GM19239 (cell line): ENCODE measurements around the gene NPLOC4.
"Not testable (repeated sequence)": the region's sequence is repeated elsewhere in the genome, so short reads cannot be mapped to it uniquely, and the experiment has no call there.

Source experiments
- DNase-seq: peaks from one replicate; pipeline ENCODE4 v3.0.0; 2011; ENCODE audit warnings: low spot score; ENCODE audit not compliant: insufficient read length
- FAIRE-seq: peaks from 2 replicates; lab custom pipeline; 2011; peaks lifted over from hg19 to GRCh38; lab: Jason Lieb, UNC

NPLOC4 gene

DNA sequence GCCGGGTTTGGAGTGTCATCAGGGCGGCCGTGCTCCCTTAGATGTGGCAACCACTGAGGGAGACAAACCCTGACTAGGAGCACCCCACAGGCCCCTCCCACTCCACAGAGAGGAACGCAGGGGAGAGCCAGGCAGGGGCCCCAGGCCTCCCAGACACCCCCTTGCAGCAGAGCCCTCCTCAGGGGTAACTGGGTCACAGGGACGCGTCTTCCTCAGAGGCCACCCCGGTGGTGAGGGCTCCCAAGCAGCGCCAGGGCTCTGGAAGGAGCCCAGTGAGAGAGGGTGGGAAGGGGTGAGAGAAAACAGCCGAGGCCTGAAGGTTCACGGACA lies 97.4 kb downstream of the NPLOC4 start:
- DNase-seq (no peak), FAIRE-seq (no peak)

DNA sequence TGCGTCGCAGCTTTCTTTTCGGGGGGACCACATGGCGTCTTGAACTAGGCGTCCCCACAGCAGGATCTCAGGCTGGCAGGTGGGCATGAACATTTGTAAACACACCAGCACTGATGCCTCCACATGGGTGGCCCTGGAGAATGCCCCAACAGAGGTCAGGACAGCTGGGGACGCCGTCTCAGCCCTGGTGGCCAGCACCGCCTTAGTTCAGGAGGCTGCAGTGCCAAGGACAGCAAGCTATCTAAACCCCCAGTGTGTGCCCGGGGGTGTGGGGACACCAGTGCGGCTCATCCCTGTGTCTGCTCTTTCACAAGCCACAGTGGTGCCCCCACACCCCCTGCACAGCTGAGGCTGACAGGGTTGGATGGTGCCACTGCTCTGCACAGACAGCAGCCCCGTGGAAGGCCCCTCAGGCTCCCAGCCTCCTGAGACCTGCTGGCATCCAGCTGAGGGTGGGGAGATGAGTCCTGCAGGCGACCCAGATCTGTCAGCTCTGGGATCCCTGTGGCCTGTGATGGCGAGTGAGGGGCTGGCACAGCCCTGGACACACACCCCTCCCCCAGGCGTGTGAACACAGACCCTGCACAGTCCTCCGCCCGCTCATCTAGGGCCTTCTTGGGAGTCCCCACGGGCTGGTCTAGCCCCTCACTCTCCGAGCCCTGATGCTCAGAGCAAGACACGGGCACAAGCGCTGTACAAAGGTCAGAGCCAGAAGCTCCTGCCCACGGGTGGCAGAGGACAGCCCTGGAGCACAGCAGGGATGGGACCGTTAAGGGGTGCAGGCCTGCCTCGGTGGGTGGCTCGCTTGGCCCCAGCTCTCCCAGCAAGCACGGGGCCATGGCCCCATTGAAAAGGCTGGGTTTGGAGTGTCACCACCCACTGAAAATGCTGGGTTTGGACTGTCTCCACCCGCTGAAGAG lies 98.0 kb downstream of the NPLOC4 start:
- FAIRE-seq, result no peak
- no peak for DNase-seq

DNA sequence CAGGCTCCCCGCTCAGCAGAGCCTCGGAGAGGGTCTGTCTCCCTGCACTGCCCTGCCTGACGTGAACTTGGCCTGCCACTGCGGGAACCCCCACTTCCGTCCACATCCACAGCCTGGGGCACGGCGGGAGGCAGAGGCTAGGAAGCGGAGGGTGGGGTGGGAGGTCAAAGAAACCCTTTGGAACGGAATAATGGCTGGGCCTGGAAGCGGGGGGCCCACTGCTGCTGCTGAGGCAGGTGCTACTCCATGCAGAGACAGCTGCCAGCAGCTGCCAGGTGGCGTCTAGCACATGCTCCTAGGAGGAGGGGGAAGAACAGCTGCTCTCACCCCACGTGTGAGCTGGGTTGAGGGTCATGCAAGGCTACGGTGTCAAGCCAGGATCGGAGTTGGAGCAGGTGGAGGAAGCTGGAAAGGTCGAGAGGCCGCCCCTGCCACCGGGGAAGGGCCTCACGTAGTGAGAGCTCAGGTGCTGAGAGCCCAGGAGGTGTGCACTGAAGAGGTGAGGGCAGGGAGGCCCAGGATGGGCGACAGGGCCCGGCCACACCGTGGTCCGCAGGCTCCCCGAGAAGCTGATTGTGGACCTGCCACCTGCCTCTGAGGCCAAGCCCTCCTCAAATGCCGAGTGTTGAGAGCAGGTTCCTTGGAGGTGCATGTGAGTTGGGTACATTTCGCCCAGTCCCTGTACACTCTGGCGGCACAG lies 98.9 kb downstream of the NPLOC4 start:
- DNase-seq, result no peak
- FAIRE-seq, result no peak

DNA sequence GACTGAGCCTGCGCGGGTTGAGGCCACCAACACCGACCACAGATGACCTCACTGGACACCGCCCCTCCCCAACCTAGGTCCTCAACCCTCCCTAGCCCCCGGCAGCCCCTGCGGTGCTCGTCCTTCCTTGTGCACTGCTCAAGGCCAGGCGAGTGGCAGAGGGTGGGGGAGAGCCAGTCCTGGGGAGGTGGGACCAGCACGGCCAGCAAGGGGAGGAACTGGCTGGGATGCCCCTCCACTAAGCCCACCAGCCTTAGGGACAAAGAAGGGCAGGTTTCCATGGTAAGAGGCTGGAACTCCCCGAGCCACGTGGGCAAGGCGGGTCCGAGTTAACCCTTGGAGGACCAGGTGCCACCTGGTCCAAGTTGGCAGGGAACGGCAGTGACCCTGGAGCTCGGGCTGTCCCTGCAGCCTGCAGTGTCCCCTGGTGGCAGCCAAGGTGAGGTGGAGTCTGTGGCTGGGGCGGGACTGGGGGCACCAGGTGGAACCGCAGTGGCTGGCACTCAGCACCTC lies 99.5 kb downstream of the NPLOC4 start:
- FAIRE-seq, result no peak
- peak; percentile 75 for DNase-seq

DNA sequence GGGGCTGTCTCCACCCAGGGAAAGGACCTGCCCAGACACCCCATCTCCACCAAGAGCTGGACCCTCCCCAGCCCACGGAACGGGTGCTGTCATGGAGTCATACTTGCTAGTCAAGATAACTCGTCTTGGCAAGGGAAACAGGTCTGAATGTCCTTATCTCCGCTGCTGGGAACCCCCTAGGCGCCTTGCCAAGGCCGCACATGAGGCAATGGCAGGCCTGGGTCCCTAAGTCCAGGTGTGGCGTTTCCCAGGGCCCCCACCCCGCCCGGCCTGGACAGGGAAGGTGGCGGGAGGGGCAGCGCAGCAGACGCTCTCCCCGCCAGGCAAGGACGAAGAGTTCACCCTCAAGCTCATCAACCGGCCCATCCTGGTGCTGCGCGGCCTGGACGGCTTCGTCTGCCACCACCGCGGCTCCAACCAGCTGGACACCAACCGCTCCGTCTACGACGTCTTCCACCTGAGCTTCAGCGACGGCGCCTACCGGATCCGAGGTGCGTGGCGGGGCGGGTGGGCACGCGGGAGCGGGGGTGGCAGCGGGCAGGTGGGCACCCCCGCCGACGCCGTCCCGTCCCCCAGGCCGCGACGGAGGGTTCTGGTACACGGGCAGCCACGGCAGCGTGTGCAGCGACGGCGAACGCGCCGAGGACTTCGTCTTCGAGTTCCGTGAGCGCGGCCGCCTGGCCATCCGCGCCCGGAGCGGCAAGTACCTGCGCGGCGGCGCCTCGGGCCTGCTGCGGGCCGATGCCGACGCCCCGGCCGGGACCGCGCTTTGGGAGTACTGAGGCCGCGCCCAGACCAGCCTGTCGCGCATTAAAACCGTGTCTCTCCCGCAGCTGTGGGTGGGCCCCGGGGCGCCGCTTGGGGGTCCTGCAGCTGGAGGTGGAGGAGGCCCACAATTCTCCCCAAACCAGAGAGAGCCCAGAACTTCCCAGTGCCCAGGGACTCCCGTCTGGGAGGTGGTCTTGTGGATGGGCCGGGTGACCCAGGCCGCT lies 100.3 kb downstream of the NPLOC4 start:
- no peak for FAIRE-seq

DNA sequence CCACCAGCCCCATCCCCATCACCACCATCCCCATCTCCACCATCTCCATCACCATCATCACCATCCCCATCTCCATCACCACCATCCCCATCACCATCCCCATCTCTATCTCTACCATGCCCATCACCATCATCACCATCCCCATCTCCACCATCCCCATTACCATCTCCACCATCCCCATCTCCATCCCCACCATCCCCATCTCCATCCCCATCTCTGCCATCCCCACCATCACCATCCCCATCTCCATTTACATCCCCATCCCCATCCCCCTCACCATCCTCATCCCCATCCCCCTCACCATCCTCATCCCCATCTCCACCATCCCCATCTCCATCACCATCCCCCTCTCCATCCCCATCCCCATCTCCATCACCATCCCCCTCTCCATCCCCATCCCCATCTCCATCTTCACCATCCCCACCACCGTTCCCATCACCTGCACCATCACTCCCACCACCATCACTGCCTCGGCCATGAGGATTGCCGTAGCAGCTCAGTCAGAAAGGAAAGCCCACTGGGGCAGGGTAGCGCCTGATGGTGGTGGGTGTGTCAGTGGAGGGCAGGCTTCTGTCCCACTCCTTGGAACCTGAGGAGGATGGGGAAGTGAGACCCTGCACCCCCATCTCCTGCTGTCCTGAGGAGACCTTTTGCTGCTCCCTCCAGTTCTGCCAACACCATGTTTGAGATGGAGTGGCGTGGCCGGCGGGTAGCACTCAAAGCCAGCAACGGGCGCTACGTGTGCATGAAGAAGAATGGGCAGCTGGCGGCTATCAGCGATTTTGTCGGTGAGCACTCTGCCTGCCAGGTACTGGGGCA lies 101.2 kb downstream of the NPLOC4 start:
- FAIRE-seq (no peak), DNase-seq (no peak)

More for the DNA sequence above, 100.3 kb downstream of the NPLOC4 start:
- DNase-seq, result no peak

DNA sequence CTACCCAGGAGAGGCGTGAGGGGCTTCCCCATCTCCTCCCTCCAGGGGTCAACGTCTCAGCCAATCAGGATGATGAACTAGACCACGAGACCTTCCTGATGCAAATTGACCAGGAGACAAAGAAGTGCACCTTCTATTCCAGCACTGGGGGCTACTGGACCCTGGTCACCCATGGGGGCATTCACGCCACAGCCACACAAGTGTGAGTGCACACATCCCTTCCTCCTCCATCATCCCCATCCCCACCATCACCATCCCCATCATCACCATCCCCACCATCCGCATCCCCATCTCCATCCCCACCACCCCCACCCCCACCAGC lies 101.9 kb downstream of the NPLOC4 start:
- FAIRE-seq (no peak), DNase-seq (no peak)

DNA sequence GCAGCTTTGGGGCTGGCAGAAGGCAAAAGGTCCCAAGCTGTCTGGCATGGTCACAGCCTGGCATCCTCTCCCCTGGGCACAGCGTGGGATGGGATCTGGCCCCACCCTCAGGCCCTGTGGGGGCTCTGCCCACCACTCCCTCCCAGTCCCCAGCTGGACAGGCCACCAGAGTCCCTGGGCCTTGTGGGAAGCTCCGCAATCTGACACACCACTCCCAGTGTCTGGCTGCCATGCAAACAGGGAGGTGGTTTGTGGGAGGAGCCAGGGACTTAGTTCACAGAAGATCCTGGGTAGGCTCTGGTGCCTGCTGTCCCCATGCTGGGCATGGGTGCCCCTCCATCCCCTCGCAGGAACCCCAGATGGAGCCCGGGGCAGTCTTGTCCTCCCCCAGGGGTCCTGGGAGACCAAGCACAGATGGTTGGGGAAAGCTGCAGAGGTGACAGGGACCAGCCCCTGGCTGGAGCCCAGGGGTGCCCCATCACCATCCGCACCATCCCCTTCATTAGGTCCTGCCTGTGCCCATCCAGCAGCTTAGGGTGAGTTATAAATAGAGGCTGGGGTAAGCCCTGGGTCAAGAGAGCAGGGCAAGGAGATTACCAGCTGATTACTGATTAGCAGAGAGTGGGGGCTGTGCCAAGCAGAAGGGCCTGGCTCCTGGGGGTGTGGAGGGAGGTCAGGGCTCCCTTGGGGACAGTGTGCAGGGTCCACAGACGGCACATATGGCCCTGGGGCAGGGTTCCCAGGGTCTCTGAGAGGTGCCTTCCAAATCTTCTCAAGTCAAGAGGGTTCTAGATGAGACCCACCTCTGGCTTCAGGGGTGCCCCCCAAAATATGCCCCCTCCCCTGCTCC lies 102.5 kb downstream of the NPLOC4 start:
- FAIRE-seq, result no peak
- DNase-seq, result no peak

DNA sequence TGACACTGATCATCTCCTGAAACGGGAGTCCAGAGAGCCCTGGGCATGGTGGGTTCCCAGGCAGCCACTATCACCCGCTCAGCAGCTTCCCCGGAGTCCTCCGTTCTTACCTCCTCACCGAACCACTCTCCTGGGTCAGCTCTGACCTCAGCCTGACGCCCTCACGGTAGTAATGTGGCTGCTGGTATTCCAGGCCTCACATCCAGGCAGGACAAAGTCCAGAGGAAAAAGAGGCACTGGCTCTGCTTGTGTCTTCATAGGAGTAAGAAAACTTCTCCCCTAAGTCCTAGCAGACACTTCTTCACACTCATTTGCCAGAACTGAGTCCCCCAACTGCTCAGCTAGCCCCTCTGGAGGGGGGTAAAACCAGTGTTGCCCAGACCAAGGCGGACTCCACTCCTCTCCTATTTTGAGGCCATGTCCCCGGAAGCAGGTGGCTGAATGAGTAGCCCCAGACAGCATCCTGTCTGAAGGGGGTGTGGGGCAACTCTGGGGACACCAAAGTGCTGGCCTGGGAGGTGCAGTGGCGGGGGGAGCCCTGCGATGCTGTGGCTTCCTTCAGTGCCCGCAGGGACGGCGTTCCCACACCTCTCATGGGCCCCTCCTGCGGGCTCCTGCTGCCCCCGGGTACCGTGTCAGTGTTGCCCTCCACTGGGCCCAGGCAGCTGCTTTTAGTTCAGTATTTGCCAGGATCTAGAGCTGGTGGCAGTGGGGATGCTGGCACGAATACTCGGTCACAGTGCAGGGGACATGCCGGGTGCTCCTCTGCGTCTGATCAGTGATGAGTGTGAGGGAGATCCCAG lies 103.4 kb downstream of the NPLOC4 start:
- FAIRE-seq, result no peak
- no peak for DNase-seq

DNA sequence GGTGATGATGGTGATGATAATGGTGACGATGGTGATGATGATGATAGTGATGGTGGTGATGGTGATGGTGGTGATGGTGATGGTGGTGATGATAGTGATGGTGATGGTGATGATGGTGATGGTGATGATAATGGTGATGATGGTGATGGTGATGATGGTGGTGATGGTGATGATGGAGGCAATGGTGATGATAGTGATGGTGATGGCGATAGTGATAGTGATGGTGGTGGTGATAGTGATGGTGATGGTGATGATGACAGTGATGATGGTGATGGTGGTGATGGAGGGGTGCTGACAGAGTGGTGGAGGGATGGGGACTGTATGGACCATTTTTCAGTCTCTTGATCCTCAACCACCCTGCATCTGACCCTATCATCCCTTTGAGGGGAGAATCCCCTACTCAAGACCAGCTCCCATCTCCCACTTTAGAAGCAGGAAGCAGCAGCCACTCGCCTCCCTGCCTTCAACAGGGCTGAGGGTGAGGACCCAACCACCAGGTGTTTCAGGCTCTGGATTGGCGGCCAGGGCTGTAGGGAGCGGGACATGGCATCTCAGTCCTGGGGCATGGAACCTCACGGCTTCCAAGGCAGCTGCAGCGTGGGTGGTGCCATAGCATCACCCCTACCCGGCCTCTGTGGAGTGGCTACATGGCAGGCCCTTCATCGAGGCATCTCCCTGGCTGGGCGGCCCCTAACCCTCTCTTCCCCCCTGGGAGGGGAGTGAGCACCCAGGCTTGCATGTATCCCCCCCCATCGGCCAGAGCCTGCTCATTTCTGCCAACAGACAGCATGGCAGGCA lies 104.2 kb downstream of the NPLOC4 start:
- no peak for FAIRE-seq
- DNase-seq, result no peak

DNA sequence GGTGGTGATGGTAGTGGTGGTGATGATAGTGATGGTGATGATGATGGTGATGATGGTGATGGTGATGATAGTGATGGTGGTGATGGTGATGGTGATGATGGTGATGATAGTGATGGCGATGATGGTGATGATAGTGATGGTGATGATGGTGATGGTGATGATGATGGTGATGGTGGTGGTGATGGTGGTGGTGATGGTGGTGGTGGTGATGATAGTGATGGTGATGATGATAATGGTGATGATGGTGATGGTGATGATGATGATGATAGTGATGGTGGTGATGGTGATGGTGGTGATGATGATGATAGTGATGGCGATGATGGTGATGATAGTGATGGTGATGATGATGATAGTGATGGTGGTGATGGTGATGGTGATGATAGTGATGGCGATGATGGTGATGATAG lies 104.9 kb downstream of the NPLOC4 start:
- FAIRE-seq, DNase-seq: not testable (repeated sequence)

DNA sequence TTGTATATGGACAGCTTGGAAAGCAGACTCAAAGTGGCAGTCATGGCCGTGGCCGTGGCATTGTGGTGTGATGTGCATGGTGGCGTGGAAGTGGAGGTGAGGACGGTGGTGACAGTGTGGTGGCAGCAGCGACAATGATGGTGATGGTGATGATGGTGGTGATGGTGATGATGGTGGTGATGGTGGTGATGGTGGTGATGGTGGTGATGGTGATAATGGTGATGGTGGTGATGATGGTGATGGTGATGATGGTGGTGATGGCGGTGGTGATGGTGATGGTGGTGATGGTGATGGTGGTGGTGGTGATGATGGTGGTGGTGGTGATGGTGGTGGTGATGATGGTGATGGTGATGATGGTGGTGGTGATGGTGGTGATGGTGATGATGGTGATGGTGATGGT lies 105.9 kb downstream of the NPLOC4 start:
- not testable (repeated sequence) for FAIRE-seq, DNase-seq

DNA sequence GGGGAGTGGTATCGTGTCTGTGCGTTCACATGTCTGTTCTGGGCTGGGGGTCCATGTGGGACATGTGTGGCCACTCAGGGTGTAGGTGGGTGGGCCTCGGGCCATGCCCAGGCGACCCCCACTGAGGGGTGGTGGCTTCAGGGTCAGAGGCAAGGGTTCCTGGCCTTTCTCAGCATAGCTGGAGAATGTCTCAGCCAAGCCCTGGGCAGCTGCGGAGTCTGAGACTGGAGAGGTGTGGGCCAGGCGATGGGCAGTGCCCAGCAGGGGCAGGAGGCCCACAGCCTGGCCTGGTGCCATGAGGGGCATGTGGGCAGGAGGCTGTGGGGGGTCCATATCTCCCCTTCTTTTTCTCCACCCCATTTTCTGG lies 107.5 kb downstream of the NPLOC4 start:
- DNase-seq, result no peak
- no peak for FAIRE-seq

DNA sequence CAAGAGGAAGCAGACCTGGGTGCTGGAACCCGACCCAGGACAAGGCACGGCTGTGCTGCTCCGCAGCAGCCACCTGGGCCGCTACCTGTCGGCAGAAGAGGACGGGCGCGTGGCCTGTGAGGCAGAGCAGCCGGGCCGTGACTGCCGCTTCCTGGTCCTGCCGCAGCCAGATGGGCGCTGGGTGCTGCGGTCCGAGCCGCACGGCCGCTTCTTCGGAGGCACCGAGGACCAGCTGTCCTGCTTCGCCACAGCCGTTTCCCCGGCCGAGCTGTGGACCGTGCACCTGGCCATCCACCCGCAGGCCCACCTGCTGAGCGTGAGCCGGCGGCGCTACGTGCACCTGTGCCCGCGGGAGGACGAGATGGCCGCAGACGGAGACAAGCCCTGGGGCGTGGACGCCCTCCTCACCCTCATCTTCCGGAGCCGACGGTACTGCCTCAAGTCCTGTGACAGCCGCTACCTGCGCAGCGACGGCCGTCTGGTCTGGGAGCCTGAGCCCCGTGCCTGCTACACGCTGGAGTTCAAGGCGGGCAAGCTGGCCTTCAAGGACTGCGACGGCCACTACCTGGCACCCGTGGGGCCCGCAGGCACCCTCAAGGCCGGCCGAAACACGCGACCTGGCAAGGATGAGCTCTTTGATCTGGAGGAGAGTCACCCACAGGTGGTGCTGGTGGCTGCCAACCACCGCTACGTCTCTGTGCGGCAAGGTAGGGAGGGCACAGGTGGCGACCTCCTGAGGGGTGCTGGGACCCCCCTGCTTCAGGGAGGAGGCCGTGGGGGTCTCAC lies 108.1 kb downstream of the NPLOC4 start:
- FAIRE-seq, result no peak
- no peak for DNase-seq

DNA sequence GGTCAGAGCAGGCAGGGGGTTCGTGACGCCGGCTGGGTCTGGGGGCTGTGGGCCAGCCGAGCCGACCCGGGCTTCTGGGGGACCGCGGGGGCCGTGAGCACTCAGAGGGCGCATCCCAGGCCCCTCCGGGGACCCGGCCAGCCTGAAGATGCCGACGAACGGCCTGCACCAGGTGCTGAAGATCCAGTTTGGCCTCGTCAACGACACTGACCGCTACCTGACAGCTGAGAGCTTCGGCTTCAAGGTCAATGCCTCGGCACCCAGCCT lies 108.6 kb downstream of the NPLOC4 start:
- DNase-seq (no peak), FAIRE-seq (no peak)

DNA sequence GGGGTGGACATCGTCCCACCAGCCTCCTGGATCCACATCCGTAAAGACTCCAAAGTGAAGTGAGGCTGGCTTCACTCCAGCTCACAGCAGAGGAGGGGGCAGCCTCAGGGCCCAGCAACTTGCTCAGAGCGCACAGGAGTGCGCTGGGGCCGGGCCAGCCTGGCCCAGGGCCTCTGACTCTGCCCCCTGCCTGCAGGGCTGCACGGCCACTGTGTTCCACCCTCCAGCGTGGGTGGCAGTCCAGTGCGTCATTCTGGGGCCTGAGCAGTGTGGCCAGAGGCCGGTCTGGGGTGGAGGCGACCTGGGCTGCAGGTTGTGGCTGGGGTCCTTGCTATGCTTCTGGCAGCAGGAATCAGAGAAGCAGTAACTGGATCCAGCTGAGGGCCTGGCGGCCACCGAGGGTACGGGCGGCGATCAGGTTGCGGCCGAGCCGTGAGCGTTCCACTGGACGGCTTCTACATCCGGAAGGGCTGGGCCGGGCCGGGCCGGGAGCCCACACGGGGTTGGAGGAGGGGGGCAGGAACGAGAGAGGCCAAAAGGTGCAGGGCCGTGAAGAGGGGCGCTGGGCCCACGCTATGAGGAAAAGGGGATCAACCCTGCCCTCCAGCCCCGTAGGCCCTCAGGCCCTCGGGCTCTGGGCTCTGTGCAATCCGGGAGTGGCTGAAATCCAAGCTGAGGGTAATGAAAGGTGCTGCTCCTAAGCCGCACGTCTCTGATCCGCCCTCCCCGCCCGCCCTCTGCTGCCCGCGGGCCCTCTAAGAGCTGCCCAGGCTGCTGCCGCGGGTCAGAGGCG lies 109.1 kb downstream of the NPLOC4 start, which contains the start of gene FSCN2:
TSS of gene FSCN2 (plus strand) at position 787 of the 793 bp plus-strand sequence. CDS start 155 bp downstream, outside the sequence.
- FAIRE-seq (no peak), DNase-seq (no peak)
